CD4-positive, alpha-beta T cell (primary cell): ENCODE measurements around the gene HACL1. TPM values are rescaled to one million over a fixed set of nuclear protein-coding genes. Genes with fewer than 3 reads are reported as not detected.

Experiments
- ATAC-seq: fragments of 200-7000 bp; cut with Tn5 transposase; one replicate; pipeline ENCODE4 v1.10.0; 2022; ENCODE audit warnings: mild to moderate bottlenecking; ENCODE audit not compliant: poor library complexity
- CTCF ChIA-PET: fragments of 350-600 bp; sonication (Branson Sonifier 250); formaldehyde crosslinking; loops from one replicate; lab custom pipeline; 2021; ENCODE audit warnings: antibody characterized with exemption, inconsistent platforms; lab: Charles Lee
- POLR2A ChIA-PET: fragments of 350-600 bp; sonication (Branson Sonifier 250); formaldehyde crosslinking; loops from one replicate; lab custom pipeline; 2021; ENCODE audit warnings: antibody characterized with exemption, inconsistent platforms; lab: Charles Lee
- DNase-seq, 14 experiments: peaks; one replicate each; pipeline ENCODE4 v3.0.0-alpha.2; 2013 to 2020; ENCODE audit warnings: mixed read lengths in 2 of 14
- H3K27ac ChIP-seq, 2 donors: one replicate each; pipeline versions ENCODE4 v1.5.1 to v1.7.0; 2013; ENCODE audit warnings: low read length in 2 of 2, low read depth in 1 of 2, mild to moderate bottlenecking in 1 of 2
- H3K27me3 ChIP-seq, 2 experiments: 1 replicate in 1 of 2; 2 replicates in 1 of 2; pipeline versions ENCODE4 v1.6.1 to v1.7.0; 2013; ENCODE audit warnings: low read length in 2 of 2, control low read depth in 1 of 2, mild to moderate bottlenecking in 1 of 2, moderate library complexity in 1 of 2; ENCODE audit not compliant: insufficient read depth in 2 of 2, control insufficient read depth in 1 of 2
- H3K36me3 ChIP-seq: one replicate; pipeline ENCODE4 v1.6.1; 2013; ENCODE audit warnings: low read length, control low read depth; ENCODE audit not compliant: insufficient read depth
- H3K4me1 ChIP-seq: one replicate; pipeline ENCODE4 v1.6.1; 2013; ENCODE audit warnings: low read length, control low read depth; ENCODE audit not compliant: insufficient read depth
- H3K4me3 ChIP-seq: one replicate; pipeline ENCODE4 v1.5.1; 2013; ENCODE audit warnings: mild to moderate bottlenecking, low read length, moderate library complexity
- H3K9me3 ChIP-seq, 2 experiments: 1 replicate in 1 of 2; 2 replicates in 1 of 2; pipeline versions ENCODE4 v1.6.1 to v1.7.0; 2013; ENCODE audit warnings: low read length in 2 of 2, mild to moderate bottlenecking in 2 of 2, control low read depth in 1 of 2, moderate library complexity in 1 of 2; ENCODE audit not compliant: control insufficient read depth in 1 of 2, insufficient read depth in 1 of 2
- H3K27ac Mint-ChIP-seq: one replicate; pipeline ENCODE4 v1.8.0; 2020; ENCODE audit warnings: mixed read lengths
- H3K27me3 Mint-ChIP-seq: one replicate; pipeline ENCODE4 v1.8.0; 2021; ENCODE audit warnings: mixed read lengths
- H3K36me3 Mint-ChIP-seq: one replicate; pipeline ENCODE4 v1.8.0; 2021; ENCODE audit warnings: low read depth, mixed read lengths
- H3K4me1 Mint-ChIP-seq: one replicate; pipeline ENCODE4 v1.8.0; 2021; ENCODE audit warnings: low read depth, mixed read lengths
- H3K4me3 Mint-ChIP-seq: one replicate; pipeline ENCODE4 v1.8.0; 2020; ENCODE audit warnings: mild to moderate bottlenecking, mixed read lengths
- H3K9me3 Mint-ChIP-seq: one replicate; pipeline ENCODE4 v1.8.0; 2020; ENCODE audit warnings: mixed read lengths
- CTCF ChIP-seq: fragments of 200-600 bp; IDR thresholded peaks from one replicate; pipeline ENCODE4 v1.8.0; 2022; ENCODE audit warnings: antibody characterized with exemption, mild to moderate bottlenecking
- intact Hi-C, 2 experiments: fragments of 100-400 bp; cut with DNase I in 1 of 2; cut with micrococcal nuclease in 1 of 2; formaldehyde crosslinking; loops; one replicate each; pipeline versions ENCODE4 v1.15.1 to v1.9.0; 2023 to 2025; cut with DNase I, micrococcal nuclease
- total RNA-seq, 174 experiments: library from RNA in 2 of 174; stranded (reverse) in 2 of 174; gene quantifications; one replicate each; pipeline ENCODE4 v1.2.3 and lab custom pipeline; 2021 to 2026

Gene HACL1
- total RNA-seq, 2 experiments from 2014 or later = 26.6 to 33.2 TPM

DNA sequence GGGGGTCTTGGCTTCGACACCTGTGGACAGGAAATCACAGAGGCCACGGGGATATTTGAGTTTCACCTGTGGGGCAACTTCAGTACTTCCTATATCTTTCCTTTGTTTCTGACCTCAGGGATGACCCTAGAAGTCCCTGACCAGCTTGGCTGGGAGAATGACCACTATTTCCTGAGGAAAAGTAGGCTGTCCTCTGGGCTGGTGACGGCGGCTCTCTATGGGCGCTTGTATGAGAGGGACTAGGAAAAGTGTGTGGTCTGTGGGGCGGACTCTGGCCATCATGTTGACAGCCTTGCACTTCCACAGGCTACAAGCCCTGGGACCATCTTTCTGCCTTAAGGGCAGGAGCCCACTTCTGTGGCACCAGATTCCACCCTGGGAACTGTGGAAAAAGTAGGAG lies 43.9 kb upstream of the HACL1 start:
- intact Hi-C loops = no loop called here
- no peak overlapping the region for H3K4me3 Mint-ChIP-seq

GRCh38 chr3:15638891-15639262 lies 37.5 kb upstream of the HACL1 start:
- no peaks in the 10 kb centered on the region for H3K27me3 Mint-ChIP-seq
- H3K4me3 Mint-ChIP-seq = no peak overlapping the region
- Histone ChIP-seq H3K9me3 (no peaks in the 10 kb centered on the region), H3K4me3 (no peak overlapping the region), H3K27ac (no peak overlapping the region), H3K27me3 (no peaks in the 10 kb centered on the region), H3K4me1 (peaks cover 16% of the 10 kb centered on the region), H3K36me3 (no peaks in the 10 kb centered on the region)
- CTCF ChIA-PET = no interaction called here
- peaks cover 29% of the 10 kb centered on the region for H3K4me1 Mint-ChIP-seq
- DNase-seq (no peak), ATAC-seq (no peak)
- intact Hi-C loops = loop anchor here in 1 of 2 experiments (5.0 kb wide), 1 partner anchor 1388 kb away; no protein-coding TSS in a partner anchor
- POLR2A ChIA-PET = no interaction called here
- H3K27ac Mint-ChIP-seq = no peak overlapping the region
- H3K9me3 Mint-ChIP-seq = no peaks in the 10 kb centered on the region
- TF ChIP-seq CTCF = no peak
- H3K36me3 Mint-ChIP-seq = peaks cover 27% of the 10 kb centered on the region

More for the DNA sequence above, 43.9 kb upstream of the HACL1 start:
- H3K36me3 ChIP-seq = no peaks in the 10 kb centered on the region
- Mint-ChIP-seq H3K27me3 (no peaks in the 10 kb centered on the region), H3K4me1 (peaks cover 45% of the 10 kb centered on the region), H3K9me3 (no peaks in the 10 kb centered on the region), H3K36me3 (peaks cover 36% of the 10 kb centered on the region), H3K27ac (no peak overlapping the region)
- POLR2A ChIA-PET = interaction anchor here (0.6 to 1.5 kb wide), 3 partner anchors 9 to 142 kb away, joined by 3 to 5 read pairs (median 4); partner anchors contain the start of genes BTD and HACL1
- no peak for ATAC-seq
- peaks cover 49% of the 10 kb centered on the region for H3K4me1 ChIP-seq
- CTCF ChIA-PET = no interaction called here
- no peak for TF ChIP-seq CTCF
- H3K27me3 ChIP-seq = no peaks in the 10 kb centered on the region
- no peaks in the 10 kb centered on the region for H3K9me3 ChIP-seq
- H3K4me3 ChIP-seq = no peak overlapping the region
- no peak overlapping the region for H3K27ac ChIP-seq
- no peak for DNase-seq

DNA sequence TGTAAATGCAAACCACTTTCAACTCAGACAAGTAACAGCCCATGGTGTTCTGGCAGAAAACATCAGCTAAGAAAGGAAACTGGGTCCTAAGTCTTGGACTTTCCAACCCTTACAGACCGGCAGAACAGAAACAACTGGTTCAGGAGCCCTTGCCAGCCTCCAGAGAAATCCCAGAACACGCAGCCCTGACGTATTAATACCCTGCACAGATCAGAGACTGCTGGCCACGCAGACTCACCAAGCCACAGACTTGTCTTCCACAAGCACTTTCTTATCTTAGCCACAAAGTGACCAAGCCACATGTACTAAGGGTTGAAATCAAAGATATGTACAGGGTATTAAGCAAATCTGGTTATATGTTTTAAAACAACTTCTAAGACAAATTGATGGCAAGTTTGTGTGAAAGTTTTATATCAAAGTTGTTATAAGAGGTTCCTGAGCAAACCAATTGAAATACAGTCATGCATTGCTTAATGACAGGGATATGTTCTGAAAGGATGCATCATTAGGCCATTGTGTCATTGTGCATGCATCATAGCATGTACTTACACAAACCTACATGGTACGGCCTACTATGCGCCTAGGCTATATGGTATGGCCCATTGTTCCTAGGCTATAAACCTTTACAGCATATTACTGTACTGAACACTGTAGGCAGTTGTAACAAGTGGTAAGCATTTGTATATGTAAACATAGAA lies 37.0 kb upstream of the HACL1 start:
- no peaks in the 10 kb centered on the region for H3K9me3 Mint-ChIP-seq
- H3K4me3 ChIP-seq = no peak overlapping the region
- no peaks in the 10 kb centered on the region for H3K27me3 ChIP-seq
- no peaks in the 10 kb centered on the region for H3K36me3 ChIP-seq
- no peaks in the 10 kb centered on the region for H3K9me3 ChIP-seq
- H3K36me3 Mint-ChIP-seq = peaks cover 24% of the 10 kb centered on the region
- intact Hi-C loops = loop anchor here in 1 of 2 experiments (5.0 kb wide), 1 partner anchor 1389 kb away; no protein-coding TSS in a partner anchor
- H3K4me3 Mint-ChIP-seq = no peak overlapping the region
- TF ChIP-seq CTCF = no peak
- peaks cover 29% of the 10 kb centered on the region for H3K4me1 Mint-ChIP-seq
- ChIA-PET POLR2A (no interaction called here), CTCF (no interaction called here)
- no peak overlapping the region for H3K27ac ChIP-seq
- DNase-seq (no peak), ATAC-seq (no peak)
- H3K27ac Mint-ChIP-seq = no peak overlapping the region
- no peaks in the 10 kb centered on the region for H3K27me3 Mint-ChIP-seq
- H3K4me1 ChIP-seq = peaks cover 16% of the 10 kb centered on the region
